Fibroblast of lung (primary cell): ENCODE results near the gene GNS.

ENCODE experiments used
- CTCF ChIP-seq, 2 donors: IDR thresholded peaks in 1 of 2; conservative IDR thresholded peaks in 1 of 2; 1 replicate in 1 of 2; 2 replicates in 1 of 2; pipeline ENCODE4 v1.5.1; 2011 to 2012; ENCODE audit warnings: low read length in 2 of 2, control low read depth in 1 of 2, inconsistent platforms in 1 of 2, low read depth in 1 of 2, mild to moderate bottlenecking in 1 of 2
- EZH2 ChIP-seq: IDR thresholded peaks from 2 replicates; pipeline ENCODE4 v1.5.1; 2012; ENCODE audit warnings: low read length, control low read depth, mild to moderate bottlenecking; ENCODE audit errors: missing control alignments

DNA sequence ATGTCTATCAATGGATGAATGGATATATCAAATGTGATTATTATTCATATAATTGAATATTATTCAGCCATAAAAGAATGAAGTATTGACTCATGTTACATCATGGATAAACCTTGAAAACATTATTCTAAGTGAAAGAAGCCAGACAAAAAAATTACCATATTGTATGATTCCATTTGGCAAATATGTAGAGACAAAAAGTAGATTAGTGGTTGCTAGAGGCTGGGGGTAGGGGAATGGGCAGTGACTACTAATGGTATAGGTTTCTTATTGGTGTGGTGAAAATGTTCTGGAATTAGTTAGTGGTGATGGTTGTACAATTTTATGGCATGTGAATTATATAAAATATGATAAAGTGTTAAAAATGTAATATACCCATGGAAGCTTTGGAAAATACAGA, 31.8 kb upstream of the GNS start:
- TF ChIP-seq CTCF (conservative IDR thresholded peaks at IDR 0.05 in 1 of 2, IDR thresholded peaks at IDR 0.05 in 1 of 2; ENCODE audit: low read depth in 1 of 2, low read length in 2 of 2): no peak
- TF ChIP-seq EZH2: no peak
